ENCODE measurements around the gene SIGLEC12. TPM values are rescaled to one million over a fixed set of nuclear protein-coding genes. Genes with fewer than 3 reads are reported as not detected.

The SIGLEC12 gene
- total RNA-seq, 1 experiment from 2014 or later = not detected

DNA sequence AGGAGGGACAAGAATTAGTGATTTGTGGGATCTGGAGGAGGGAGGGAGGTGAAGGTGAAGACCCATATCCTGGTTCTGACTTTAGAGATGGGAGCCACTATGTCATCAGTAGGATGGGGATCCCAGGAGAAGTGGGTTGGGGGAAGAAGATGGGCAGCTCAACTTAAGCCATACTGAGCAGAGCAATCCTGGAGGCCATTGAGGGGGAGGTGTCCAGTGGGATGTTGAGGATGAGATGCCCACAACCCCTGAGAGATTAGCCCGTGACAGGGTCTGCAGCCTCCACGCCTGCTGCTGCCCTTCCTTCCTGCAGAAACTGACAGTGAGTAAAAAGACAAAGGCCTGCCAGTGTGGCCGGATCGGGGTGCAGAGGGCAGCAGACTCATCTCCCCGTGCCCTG lies 41.1 kb upstream of the SIGLEC12 start:
- peaks cover 19% of the 10 kb centered on the region for H3K4me1 ChIP-seq
- Mint-ChIP-seq H3K27me3 (ENCODE audit: insufficient read depth, unreplicated experiment) (no peaks in the 10 kb centered on the region), H3K4me1 (ENCODE audit: low read depth, unreplicated experiment) (peaks cover 25% of the 10 kb centered on the region), H3K27ac (ENCODE audit: unreplicated experiment) (no peak overlapping the region), H3K9me3 (ENCODE audit: unreplicated experiment) (no peaks in the 10 kb centered on the region), H3K4me3 (ENCODE audit: unreplicated experiment) (no peak overlapping the region), H3K36me3 (ENCODE audit: insufficient read depth, unreplicated experiment) (no peaks in the 10 kb centered on the region)
- POLR2A ChIA-PET = no interaction called here
- no peaks in the 10 kb centered on the region for H3K9me3 ChIP-seq
- TF ChIP-seq, protein P1, sequence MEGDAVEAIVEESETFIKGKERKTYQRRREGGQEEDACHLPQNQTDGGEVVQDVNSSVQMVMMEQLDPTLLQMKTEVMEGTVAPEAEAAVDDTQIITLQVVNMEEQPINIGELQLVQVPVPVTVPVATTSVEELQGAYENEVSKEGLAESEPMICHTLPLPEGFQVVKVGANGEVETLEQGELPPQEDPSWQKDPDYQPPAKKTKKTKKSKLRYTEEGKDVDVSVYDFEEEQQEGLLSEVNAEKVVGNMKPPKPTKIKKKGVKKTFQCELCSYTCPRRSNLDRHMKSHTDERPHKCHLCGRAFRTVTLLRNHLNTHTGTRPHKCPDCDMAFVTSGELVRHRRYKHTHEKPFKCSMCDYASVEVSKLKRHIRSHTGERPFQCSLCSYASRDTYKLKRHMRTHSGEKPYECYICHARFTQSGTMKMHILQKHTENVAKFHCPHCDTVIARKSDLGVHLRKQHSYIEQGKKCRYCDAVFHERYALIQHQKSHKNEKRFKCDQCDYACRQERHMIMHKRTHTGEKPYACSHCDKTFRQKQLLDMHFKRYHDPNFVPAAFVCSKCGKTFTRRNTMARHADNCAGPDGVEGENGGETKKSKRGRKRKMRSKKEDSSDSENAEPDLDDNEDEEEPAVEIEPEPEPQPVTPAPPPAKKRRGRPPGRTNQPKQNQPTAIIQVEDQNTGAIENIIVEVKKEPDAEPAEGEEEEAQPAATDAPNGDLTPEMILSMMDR (IDR thresholded peaks at IDR 0.05; ENCODE audit: insufficient read depth in 1 of 2, low read depth in 1 of 2, low read length in 1 of 2, severe bottlenecking in 1 of 2, unreplicated experiment in 1 of 2) = no peak
- no peak for DNase-seq
- no peak overlapping the region for H3K4me3 ChIP-seq (ENCODE audit: low read depth, low read length)
- CTCF ChIA-PET = no interaction called here
- no peaks in the 10 kb centered on the region for H3K36me3 ChIP-seq (ENCODE audit: control insufficient read depth, insufficient read depth, low read length)
- no TSS peak for BruUV-seq (replicated peaks)
- intact Hi-C loops (cut with micrococcal nuclease; ENCODE audit: unreplicated experiment) = no loop called here
- no peaks in the 10 kb centered on the region for H3K27me3 ChIP-seq (replicated peaks; ENCODE audit: control insufficient read depth, insufficient read depth, low read length)

GRCh38 chr19:51541458-51542357 lies 40.1 kb upstream of the SIGLEC12 start:
- H3K9me3 ChIP-seq = no peaks in the 10 kb centered on the region
- no peak overlapping the region for H3K4me3 Mint-ChIP-seq (ENCODE audit: unreplicated experiment)
- TF ChIP-seq, protein P1 (IDR thresholded peaks at IDR 0.05; ENCODE audit: insufficient read depth in 1 of 2, low read depth in 1 of 2, low read length in 1 of 2, severe bottlenecking in 1 of 2, unreplicated experiment in 1 of 2) = no peak
- no peak for DNase-seq
- peaks cover 17% of the 10 kb centered on the region for H3K4me1 Mint-ChIP-seq (ENCODE audit: low read depth, unreplicated experiment)
- H3K9me3 Mint-ChIP-seq (ENCODE audit: unreplicated experiment) = no peaks in the 10 kb centered on the region
- POLR2A ChIA-PET = no interaction called here
- CTCF ChIA-PET = interaction anchor here (0.7 kb wide), 1 partner anchor 1576 kb away, joined by 3 read pairs; no protein-coding TSS in a partner anchor
- H3K4me3 ChIP-seq (ENCODE audit: low read depth, low read length) = no peak overlapping the region
- intact Hi-C loops (cut with micrococcal nuclease; ENCODE audit: unreplicated experiment) = no loop called here
- peaks cover 9% of the 10 kb centered on the region; the same call in 1 of the 2 replicates for H3K4me1 ChIP-seq
- no peak overlapping the region for H3K27ac Mint-ChIP-seq (ENCODE audit: unreplicated experiment)
- no peaks in the 10 kb centered on the region for H3K36me3 Mint-ChIP-seq (ENCODE audit: insufficient read depth, unreplicated experiment)
- H3K36me3 ChIP-seq (ENCODE audit: control insufficient read depth, insufficient read depth, low read length) = no peaks in the 10 kb centered on the region
- BruUV-seq (replicated peaks) = no TSS peak
- no peaks in the 10 kb centered on the region for H3K27me3 Mint-ChIP-seq (ENCODE audit: insufficient read depth, unreplicated experiment)
- no peaks in the 10 kb centered on the region for H3K27me3 ChIP-seq (replicated peaks; ENCODE audit: control insufficient read depth, insufficient read depth, low read length)

- intact Hi-C loops (cut with micrococcal nuclease; ENCODE audit: unreplicated experiment) = no loop called here
- H3K9me3 ChIP-seq = no peaks in the 10 kb centered on the region
- H3K4me3 ChIP-seq (ENCODE audit: low read depth, low read length) = no peak overlapping the region
- no peaks in the 10 kb centered on the region for H3K36me3 ChIP-seq (ENCODE audit: control insufficient read depth, insufficient read depth, low read length)
- TF ChIP-seq, protein P1 (IDR thresholded peaks at IDR 0.05; ENCODE audit: insufficient read depth in 1 of 2, low read depth in 1 of 2, low read length in 1 of 2, severe bottlenecking in 1 of 2, unreplicated experiment in 1 of 2) = no peak
- no peaks in the 10 kb centered on the region for H3K4me1 ChIP-seq
- no peaks in the 10 kb centered on the region for H3K27me3 ChIP-seq (replicated peaks; ENCODE audit: control insufficient read depth, insufficient read depth, low read length)
- Mint-ChIP-seq H3K27me3 (ENCODE audit: insufficient read depth, unreplicated experiment) (no peaks in the 10 kb centered on the region), H3K4me3 (ENCODE audit: unreplicated experiment) (no peak overlapping the region), H3K9me3 (ENCODE audit: unreplicated experiment) (peaks cover 5% of the 10 kb centered on the region), H3K4me1 (ENCODE audit: low read depth, unreplicated experiment) (peaks cover 15% of the 10 kb centered on the region), H3K36me3 (ENCODE audit: insufficient read depth, unreplicated experiment) (no peaks in the 10 kb centered on the region), H3K27ac (ENCODE audit: unreplicated experiment) (no peak overlapping the region)
- DNase-seq = no peak
- POLR2A ChIA-PET = no interaction called here
- no TSS peak for BruUV-seq (replicated peaks)
- CTCF ChIA-PET = no interaction called here
These were observed 38.3 kb upstream of the SIGLEC12 start for GRCh38 chr19:51539821-51540366.

All from Caco-2 (cell line).